GM13977 (cell line): Measurements from ENCODE around the gene UBL4A.
"Not testable (repeated sequence)": the region's sequence is repeated elsewhere in the genome, so short reads cannot be mapped to it uniquely, and the experiment has no call there.

Source experiments
- DNase-seq: peaks from one replicate; pipeline ENCODE4 v3.0.0; 2012; ENCODE audit warnings: low spot score
- CTCF ChIP-seq: IDR thresholded peaks from 2 replicates; pipeline ENCODE4 v1.5.1; 2012; ENCODE audit warnings: mild to moderate bottlenecking, control low read depth; ENCODE audit not compliant: insufficient read depth; ENCODE audit errors: extremely low read depth, missing control alignments
- in situ Hi-C: fragments of 300-500 bp; cut with MboI; formaldehyde crosslinking; loops from one replicate; pipeline ENCODE4 v1.12.0; 2022; ENCODE audit warnings: low sequenced_read_pairs, low pct_unique_long_range_greater_than_20kb, mixed read lengths, inconsistent platforms; ENCODE audit not compliant: unreplicated experiment

The UBL4A gene

GRCh38 chrX:154508384-154508745 lies 21.9 kb upstream of the UBL4A start:
- in situ Hi-C loops: no loop called here
- no peak for TF ChIP-seq CTCF
- no peak for DNase-seq

- no peak for TF ChIP-seq CTCF
- in situ Hi-C loops: no loop called here
- no peak for DNase-seq
These were observed 21.4 kb upstream of the UBL4A start for GRCh38 chrX:154507673-154508383.

- in situ Hi-C loops: no loop called here
- TF ChIP-seq CTCF: no peak
- DNase-seq: no peak
These were observed 20.3 kb upstream of the UBL4A start for GRCh38 chrX:154506483-154507332.

GRCh38 chrX:154505734-154506133 lies 19.3 kb upstream of the UBL4A start:
- DNase-seq: peak; percentile 4
- no peak for TF ChIP-seq CTCF
- in situ Hi-C loops: no loop called here

- TF ChIP-seq CTCF: no peak
- in situ Hi-C loops: no loop called here
- DNase-seq: no peak
These were observed 16.6 kb upstream of the UBL4A start for GRCh38 chrX:154502989-154503388.

GRCh38 chrX:154502098-154502497 lies 15.7 kb upstream of the UBL4A start:
- in situ Hi-C loops: no loop called here
- TF ChIP-seq CTCF: no peak
- DNase-seq: no peak

- in situ Hi-C loops, DNase-seq: not testable (repeated sequence)
These were observed 15.0 kb upstream of the UBL4A start for GRCh38 chrX:154501423-154501822.

- in situ Hi-C loops, DNase-seq: not testable (repeated sequence)
These were observed 10.2 kb upstream of the UBL4A start for GRCh38 chrX:154496591-154497137.
